Measurements from ENCODE around the gene ZNF230.

Gene ZNF230

DNA sequence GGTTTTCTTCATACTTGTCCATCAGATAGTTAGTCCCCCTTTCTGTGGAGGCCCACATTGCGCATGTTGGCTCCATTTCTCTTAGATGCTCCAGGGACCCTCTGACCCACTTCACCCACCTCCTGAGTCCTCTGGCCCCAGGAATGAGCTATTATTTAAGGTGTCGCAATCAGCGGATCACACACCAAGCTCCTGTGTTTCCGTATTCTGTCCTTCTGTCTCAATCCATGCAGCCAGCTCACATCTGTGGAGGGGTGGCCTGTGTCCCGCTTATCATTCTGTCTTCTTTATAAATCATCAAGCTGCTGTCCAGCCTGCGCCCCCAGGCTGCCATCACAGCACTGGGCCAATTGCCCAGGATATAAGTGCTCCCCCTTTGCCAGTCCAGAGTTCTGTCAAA, 4.7 kb downstream of the ZNF230 start:
- Histone ChIP-seq H2AFZ (ENCODE audit: low read length) (no peak overlapping the region), H3K4me2 (ENCODE audit: low read depth, low read length) (no peak overlapping the region), H4K20me1 (ENCODE audit: insufficient read depth, low read length) (no peaks in the 10 kb centered on the region), H3K9me3 (replicated peaks; ENCODE audit: insufficient read depth, low read length) (no peaks in the 10 kb centered on the region), H3K27me3 (replicated peaks; ENCODE audit: insufficient read depth, low read length) (no peaks in the 10 kb centered on the region), H3K4me3 (ENCODE audit: low read length) (no peak overlapping the region), H3F3A (ENCODE audit: insufficient read depth, low read length) (no peaks in the 10 kb centered on the region), H3K9me2 (replicated peaks; ENCODE audit: insufficient read depth, low read length) (no peaks in the 10 kb centered on the region), H3K36me3 (replicated peaks; ENCODE audit: insufficient read depth, low read length) (peaks cover 8% of the 10 kb centered on the region), H3K9ac (ENCODE audit: low read length) (no peak overlapping the region), H3K4me1 (ENCODE audit: low read length) (no peaks in the 10 kb centered on the region), H3K27ac (ENCODE audit: low read length) (no peak overlapping the region), H3K79me2 (ENCODE audit: low read length) (no peaks in the 10 kb centered on the region)
- DNase-seq, result no peak
- TF ChIP-seq, protein P1, sequence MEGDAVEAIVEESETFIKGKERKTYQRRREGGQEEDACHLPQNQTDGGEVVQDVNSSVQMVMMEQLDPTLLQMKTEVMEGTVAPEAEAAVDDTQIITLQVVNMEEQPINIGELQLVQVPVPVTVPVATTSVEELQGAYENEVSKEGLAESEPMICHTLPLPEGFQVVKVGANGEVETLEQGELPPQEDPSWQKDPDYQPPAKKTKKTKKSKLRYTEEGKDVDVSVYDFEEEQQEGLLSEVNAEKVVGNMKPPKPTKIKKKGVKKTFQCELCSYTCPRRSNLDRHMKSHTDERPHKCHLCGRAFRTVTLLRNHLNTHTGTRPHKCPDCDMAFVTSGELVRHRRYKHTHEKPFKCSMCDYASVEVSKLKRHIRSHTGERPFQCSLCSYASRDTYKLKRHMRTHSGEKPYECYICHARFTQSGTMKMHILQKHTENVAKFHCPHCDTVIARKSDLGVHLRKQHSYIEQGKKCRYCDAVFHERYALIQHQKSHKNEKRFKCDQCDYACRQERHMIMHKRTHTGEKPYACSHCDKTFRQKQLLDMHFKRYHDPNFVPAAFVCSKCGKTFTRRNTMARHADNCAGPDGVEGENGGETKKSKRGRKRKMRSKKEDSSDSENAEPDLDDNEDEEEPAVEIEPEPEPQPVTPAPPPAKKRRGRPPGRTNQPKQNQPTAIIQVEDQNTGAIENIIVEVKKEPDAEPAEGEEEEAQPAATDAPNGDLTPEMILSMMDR (IDR thresholded peaks at IDR 0.05; ENCODE audit: low read length), result no peak
- no peak for TF ChIP-seq EZH2phosphoT487 (IDR thresholded peaks at IDR 0.05; ENCODE audit: low read length)
- no peak for TF ChIP-seq EZH2 (optimal IDR thresholded peaks at IDR 0.05; ENCODE audit: low read depth, low read length)

- no peak for DNase-seq
- Histone ChIP-seq H3K9me2 (replicated peaks; ENCODE audit: insufficient read depth, low read length) (no peaks in the 10 kb centered on the region), H3F3A (ENCODE audit: insufficient read depth, low read length) (no peaks in the 10 kb centered on the region), H3K27ac (ENCODE audit: low read length) (no peak overlapping the region), H3K79me2 (ENCODE audit: low read length) (no peaks in the 10 kb centered on the region), H3K9ac (ENCODE audit: low read length) (no peak overlapping the region), H2AFZ (ENCODE audit: low read length) (no peak overlapping the region), H4K20me1 (ENCODE audit: insufficient read depth, low read length) (no peaks in the 10 kb centered on the region), H3K4me2 (ENCODE audit: low read depth, low read length) (no peak overlapping the region), H3K9me3 (replicated peaks; ENCODE audit: insufficient read depth, low read length) (no peaks in the 10 kb centered on the region), H3K27me3 (replicated peaks; ENCODE audit: insufficient read depth, low read length) (no peaks in the 10 kb centered on the region), H3K4me3 (ENCODE audit: low read length) (no peak overlapping the region), H3K36me3 (replicated peaks; ENCODE audit: insufficient read depth, low read length) (peaks cover 8% of the 10 kb centered on the region), H3K4me1 (ENCODE audit: low read length) (no peaks in the 10 kb centered on the region)
- TF ChIP-seq EZH2 (optimal IDR thresholded peaks at IDR 0.05; ENCODE audit: low read depth, low read length), result no peak
- TF ChIP-seq EZH2phosphoT487 (IDR thresholded peaks at IDR 0.05; ENCODE audit: low read length), result no peak
- TF ChIP-seq, protein P1 (IDR thresholded peaks at IDR 0.05; ENCODE audit: low read length), result no peak
Observed at GRCh38 chr19:44010468-44010867, 7.7 kb downstream of the ZNF230 start.

DNA sequence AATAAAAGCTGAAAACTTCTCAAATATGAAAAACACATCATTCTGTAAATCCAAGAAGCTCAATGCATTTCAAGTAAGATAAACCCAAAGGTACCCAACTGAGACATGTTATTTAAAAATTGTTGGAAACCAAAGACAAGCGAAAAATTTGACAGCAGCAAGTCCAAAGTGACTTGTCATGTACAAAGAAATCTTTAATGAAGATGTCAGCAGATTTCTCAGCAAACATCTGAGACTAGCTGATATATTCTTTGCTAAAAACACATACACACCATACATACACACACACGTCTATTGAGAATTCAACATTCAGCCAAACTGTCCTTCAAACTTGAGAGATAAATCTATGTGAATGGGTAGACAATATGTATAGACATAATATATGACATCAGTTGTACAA, 16.7 kb downstream of the ZNF230 start:
- no peaks in the 10 kb centered on the region for H3K4me1 ChIP-seq (ENCODE audit: low read length)
- no peaks in the 10 kb centered on the region for H3K79me2 ChIP-seq (ENCODE audit: low read length)
- no peaks in the 10 kb centered on the region for H3F3A ChIP-seq (ENCODE audit: insufficient read depth, low read length)
- TF ChIP-seq, protein P1 (IDR thresholded peaks at IDR 0.05; ENCODE audit: low read length), result no peak
- H2AFZ ChIP-seq (ENCODE audit: low read length), result no peak overlapping the region
- no peak for DNase-seq
- no peak overlapping the region for H3K27ac ChIP-seq (ENCODE audit: low read length)
- no peaks in the 10 kb centered on the region for H4K20me1 ChIP-seq (ENCODE audit: insufficient read depth, low read length)
- H3K27me3 ChIP-seq (replicated peaks; ENCODE audit: insufficient read depth, low read length), result no peaks in the 10 kb centered on the region
- H3K36me3 ChIP-seq (replicated peaks; ENCODE audit: insufficient read depth, low read length), result no peaks in the 10 kb centered on the region
- no peak overlapping the region for H3K9ac ChIP-seq (ENCODE audit: low read length)
- H3K4me3 ChIP-seq (ENCODE audit: low read length), result no peak overlapping the region
- no peak overlapping the region for H3K4me2 ChIP-seq (ENCODE audit: low read depth, low read length)
- H3K9me2 ChIP-seq (replicated peaks; ENCODE audit: insufficient read depth, low read length), result no peaks in the 10 kb centered on the region
- no peaks in the 10 kb centered on the region for H3K9me3 ChIP-seq (replicated peaks; ENCODE audit: insufficient read depth, low read length)
